ENCODE measurements around the gene PPM1F.
"Not testable (repeated sequence)": the region's sequence is repeated elsewhere in the genome, so short reads cannot be mapped to it uniquely, and the experiment has no call there.

Gene PPM1F

GRCh38 chr22:21959274-21960074 lies 6.8 kb upstream of the PPM1F start:
- no peak for FAIRE-seq

DNA sequence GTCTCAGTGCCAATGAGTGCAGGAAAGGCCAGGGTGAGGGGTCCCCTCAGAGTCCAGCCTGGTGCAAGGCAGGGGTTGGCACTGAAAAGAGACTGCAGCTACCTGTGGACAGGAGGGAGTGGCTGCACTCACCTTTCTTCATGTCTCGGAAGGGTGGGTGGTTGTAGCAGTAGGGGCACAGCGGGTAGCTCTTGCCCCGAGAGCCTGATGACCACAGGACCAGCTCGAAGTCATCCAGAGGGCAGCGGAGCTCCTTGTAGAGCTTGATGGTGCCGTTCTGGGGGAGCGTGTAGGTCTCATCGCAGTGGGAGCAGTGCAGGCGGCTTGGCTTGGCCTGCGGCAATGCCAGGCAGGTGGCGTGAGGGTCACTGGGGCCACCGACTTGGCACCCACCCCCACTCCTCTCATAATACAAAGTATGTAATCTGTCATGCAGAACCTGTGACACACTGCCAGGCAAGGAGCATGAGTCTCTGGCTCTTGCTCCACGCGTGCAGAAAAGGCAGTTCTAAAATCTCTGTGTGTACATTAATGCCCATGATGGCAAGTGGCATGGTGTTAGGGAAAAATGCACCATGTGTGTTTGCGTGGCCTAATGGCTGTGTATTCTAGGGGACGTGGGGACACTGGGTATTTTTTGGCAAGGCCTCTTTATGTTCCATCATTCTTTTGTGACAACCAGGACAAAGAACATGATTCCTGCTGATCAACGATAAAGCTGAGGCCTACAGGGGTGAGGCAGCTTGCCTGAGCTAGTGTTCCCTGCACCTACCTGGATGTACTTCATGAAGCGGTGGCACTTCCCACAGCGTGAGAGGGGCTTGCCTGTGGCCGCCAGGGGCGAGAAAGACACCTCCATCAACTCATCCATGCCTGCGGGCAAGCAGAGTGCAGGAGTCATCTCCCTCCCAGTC lies 6.0 kb upstream of the PPM1F start:
- no peak for FAIRE-seq

GRCh38 chr22:21951931-21952465 lies 650 bp downstream of the PPM1F start:
- FAIRE-seq = no peak

DNA sequence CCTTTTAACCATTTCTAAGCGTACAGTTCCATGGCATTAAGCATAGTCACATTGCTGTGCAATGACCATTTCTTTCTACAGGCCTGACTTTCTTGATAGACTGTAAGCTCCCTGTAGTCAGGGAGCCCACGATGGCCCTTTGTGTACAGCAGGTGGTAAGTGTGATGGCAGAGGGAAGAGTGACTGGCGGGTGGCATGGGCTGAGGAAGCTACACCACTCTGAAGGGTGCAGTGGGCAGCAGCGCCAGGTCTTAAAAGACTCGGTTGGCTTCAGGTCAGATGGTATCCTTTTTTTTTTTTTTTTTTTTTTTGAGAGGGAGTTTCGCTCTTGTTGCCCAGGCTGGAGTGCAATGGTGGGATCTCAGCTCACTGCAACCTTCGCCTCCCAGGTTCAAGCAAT lies 1.6 kb downstream of the PPM1F start:
- FAIRE-seq = no peak

GRCh38 chr22:21949948-21950347 lies 2.7 kb downstream of the PPM1F start:
- FAIRE-seq = no peak

DNA sequence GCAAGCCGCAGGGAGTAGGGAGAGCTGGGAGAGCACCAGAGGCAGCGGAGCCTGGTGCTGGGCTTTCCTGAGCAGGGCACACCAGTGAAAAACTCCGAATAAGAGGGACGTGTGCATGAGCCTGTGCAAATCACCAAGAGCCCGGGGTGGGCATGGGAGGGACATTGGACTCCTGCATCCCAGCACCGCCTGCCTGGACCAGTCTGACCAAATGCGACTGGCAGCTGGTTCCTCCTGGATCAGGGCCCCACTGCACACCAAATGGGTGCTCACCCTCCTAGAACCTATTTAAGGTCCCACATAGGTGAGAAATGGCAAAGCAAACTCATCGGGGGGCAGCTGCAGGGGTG lies 3.1 kb downstream of the PPM1F start:
- FAIRE-seq = no peak

DNA sequence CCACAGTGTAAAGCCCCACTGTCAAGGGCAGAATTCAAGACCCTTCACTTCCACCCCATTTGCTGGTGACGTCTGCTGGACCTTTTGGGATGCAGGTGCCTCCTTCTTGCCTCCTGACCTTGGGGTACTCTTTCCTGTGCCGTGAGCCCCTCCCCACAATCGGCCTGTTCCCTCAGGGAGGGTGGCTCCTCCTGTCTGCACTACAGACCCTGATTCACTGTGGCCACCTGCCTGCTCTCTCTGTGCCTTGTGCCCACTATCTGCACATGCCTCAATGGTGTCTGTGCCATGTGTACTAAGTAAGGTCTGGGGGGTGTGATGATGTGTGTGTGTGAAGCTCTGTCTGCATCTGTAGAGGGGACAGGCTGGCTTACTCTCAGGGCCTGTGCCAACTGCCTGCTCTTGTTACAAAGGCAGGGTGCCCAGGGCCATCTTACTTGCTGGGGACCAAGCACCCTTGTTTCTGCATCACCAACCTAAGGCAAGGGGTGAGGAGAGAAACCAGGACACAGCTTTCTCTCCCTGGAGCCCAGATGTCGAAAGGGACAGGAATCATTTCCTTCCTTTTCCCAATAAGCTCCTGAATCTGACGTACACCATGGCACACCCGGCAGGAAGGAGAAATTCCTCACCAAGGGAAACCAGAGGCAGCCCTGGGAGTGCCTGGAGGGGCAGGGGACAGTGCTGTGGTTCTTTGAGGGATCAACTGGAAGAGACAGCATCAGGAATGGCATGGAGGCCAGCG lies 3.7 kb downstream of the PPM1F start:
- FAIRE-seq = no peak

DNA sequence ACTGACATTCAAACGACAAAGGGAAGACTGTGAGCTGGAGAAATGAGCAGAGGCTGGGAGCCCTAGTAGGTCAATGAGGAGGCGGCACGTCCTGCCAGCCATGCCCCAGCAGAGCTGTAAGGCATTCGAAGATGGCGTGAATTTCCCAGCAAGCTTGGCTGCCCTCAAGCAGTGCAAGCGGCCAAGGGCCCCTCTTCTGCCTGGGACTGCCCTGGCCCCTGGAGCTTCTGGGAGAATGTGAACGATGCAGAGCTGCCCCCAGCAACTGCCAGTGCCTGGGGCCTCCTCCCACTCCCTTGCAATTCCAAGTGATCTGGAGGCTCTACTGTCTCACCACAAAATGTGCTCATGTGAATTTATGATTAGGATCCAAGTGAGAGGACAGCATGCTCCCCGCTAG lies 4.3 kb downstream of the PPM1F start:
- no peak for FAIRE-seq

DNA sequence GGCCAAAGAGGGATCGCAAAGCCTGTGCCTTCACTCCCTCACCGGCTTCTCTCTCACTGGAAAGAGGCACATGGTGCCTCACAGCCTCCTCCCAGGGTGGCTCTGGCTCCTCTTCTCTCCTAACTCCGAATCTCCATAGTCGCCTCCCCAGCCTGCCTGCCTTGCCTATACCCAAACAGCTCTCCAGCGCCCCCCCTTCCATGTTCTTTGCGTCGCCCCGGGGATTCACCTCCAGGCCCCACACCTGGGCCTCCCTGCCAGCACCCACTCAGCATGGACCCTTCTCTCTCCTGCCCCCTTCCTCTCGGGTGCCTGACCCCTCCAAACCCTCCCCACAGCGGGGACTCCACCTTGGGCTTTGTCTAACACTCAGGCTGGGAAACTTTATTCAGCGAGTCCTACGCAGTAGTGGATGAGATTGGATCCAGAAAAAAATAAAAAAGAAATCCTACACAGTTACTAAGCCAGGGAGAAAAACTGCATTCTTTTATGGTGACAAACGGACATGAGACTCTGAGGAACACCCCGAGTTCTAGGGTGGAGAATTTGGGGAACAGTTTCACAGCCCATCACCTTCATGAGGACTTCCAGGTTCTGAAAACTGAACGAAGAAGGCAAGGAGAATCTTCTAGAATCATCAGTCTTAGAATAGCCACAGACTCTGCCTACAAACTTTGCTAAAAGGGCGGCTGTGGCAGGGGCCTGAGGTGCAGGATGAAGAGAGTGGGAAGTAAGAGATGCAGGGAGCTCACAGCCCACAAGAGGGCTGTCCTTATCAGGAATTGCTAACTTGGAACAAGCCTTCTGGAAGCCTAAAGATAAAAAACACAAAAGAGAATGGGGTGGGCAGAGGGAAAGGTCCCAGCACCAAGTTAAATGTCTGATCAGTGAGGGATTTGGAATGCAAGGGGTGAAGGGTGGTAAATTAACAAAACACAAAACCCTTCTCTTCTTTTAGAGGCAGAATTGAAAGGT lies 5.3 kb downstream of the PPM1F start:
- no peak for FAIRE-seq

- FAIRE-seq = no peak
Measured at GRCh38 chr22:21946262-21946925, 6.3 kb downstream of the PPM1F start.

DNA sequence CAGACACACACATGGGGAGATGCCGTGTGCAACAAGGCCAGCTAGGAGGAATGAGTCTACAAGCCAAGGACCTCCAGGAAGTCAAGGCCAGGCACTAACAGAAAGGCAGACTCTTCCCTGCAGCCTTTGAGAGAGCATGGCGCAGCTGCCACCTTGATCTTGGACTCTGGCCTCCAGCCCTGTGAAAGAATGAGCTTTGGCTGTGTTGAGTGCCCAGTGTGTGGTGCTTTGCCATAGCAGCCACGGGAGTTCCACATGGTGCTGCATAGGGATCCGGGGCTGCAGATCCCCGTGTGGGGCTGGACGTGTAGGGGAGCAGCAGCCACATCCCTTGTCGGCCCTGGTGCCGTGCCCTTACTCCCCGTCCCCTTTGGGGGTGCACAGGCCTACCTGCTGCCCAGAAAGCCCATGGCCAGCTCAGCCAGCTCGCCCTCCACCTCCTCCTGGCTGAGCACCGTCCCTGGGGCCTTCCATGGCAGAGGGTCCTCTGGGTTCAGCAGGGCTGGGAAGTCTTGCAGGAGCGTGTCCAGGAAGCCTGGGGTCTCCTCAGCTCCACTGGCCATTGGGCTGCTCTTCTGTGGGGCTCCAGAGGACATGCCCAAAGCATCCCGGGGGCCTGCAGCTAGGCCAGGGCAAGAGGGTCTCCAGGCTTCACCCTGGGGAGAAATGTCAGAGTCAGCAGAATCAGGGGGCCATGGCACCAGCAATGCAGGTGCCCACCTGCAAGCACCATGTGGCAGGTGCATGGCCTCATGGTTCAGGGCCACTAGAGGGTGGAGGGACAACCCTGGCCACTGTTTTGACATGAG lies 7.0 kb downstream of the PPM1F start:
- FAIRE-seq = no peak

DNA sequence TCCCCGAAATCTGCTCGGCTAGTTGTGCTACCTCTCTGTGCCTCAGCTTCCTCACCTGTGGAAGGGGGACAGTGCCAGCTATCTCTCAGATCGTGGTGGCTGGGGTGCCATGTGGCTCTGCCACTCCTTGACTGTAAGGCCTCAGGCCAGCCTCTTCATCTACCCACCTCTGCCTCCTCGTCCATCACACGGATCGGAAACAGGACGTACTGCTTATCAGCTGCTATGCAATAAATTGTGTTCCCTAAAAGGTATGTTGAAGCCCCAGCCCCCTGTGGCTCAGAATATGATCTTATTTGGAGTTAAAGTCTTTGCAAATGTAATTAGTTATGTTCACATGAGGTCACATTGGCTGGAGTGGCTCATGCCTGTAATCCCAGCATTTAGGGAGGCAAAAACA lies 7.8 kb downstream of the PPM1F start:
- no peak for FAIRE-seq

GRCh38 chr22:21943571-21944448 lies 8.8 kb downstream of the PPM1F start:
- FAIRE-seq = no peak

DNA sequence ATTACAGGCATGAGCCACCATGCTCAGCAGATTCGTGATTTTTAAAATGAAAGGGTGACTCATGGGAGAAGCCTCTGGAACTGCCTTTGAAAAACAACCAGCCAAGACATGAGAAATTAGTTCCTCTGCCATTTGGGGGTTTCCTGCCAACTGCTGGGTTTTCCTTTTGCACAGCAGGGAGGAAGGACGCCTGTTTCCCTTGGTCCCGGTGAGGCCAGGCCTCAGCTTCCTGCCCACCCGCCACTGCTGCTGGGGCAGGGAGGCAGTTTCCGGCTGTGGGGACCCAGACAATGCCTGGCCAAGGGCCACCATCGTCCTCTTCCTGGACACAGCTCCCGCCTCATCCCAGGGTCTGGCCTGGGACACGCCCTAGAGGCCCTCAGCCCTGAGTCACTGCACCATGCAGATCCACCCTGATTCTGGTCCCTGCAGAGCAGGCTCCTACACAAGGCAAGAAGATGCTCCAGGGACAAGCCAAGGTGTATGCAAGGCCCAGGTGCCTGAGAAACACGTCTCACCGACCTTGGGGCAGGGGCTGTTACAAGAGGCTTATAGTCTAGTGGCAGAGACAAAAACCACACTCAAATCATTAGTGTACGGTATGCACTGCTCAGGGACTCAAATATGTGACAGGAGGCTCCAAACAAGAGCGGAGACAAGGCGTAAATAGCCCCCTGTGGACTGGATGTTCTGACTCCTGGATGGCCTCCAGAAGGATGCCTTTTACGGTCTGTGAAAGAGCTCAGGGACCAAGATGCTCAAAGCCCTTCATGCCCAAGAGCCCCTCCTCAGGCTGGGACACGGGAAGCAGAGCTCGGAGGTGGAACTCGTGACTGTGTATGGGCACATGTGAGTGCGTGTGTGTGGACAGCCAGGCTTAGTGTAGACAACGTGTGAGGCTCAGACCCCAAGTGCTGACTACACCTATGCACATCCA lies 10.0 kb downstream of the PPM1F start:
- FAIRE-seq = no peak

DNA sequence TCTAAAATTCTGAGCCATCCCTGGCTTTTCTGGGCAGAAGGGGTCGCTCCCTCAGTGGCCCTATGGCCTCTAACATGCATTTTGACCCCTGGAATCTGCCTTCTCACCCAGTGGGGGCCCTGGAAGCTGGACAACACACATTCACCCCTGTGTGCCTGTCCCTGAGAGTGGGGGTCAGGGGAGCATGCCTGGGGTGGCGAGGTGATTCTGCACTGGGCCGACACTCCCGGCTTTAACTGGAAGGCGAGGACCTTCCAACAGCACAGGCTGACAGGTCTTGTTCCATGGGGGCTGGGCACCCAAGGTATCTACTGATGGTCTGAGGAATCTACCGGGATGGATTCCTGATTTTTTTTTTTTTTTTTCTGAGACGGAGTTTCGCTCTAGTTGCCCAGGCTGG lies 10.7 kb downstream of the PPM1F start:
- FAIRE-seq = no peak

DNA sequence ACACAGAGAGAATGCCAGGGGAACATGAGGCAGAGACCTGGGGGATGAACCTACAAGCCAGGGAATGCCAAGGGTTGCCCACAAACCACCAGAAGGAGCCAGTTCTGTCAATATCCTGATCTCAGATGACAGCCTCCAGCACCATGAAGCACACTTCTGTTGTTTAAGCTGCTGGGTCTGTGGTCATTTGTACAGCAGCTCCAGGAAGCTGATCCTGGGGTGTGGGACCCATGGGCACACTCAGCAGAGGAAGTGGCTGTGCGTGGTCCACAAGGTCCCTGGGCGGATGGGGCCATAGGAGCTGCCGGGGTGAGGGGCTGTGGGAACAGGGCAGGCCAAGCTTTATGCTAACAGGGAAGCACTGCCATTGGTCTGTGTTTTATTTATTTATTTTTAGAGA lies 12.1 kb downstream of the PPM1F start:
- FAIRE-seq = no peak

DNA sequence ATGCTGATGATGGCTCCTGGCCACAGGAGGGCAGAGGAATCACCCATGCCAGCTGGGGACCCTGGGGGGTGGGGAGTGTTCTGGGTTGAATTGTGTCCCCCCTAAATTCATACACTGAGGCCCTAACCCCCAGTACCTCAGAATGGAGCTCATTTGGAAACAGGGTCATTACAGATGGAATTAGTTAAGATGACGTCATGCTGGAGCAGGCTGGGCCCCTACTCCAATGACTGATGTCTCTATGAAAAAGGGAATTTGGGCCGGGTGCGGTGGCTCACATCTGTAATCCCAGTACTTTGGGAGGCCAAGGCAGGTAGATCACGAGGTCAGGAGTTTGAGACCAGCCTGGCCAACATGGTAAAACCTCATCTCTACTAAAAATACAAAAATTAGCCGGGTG lies 12.7 kb downstream of the PPM1F start:
- FAIRE-seq = not testable (repeated sequence)

DNA sequence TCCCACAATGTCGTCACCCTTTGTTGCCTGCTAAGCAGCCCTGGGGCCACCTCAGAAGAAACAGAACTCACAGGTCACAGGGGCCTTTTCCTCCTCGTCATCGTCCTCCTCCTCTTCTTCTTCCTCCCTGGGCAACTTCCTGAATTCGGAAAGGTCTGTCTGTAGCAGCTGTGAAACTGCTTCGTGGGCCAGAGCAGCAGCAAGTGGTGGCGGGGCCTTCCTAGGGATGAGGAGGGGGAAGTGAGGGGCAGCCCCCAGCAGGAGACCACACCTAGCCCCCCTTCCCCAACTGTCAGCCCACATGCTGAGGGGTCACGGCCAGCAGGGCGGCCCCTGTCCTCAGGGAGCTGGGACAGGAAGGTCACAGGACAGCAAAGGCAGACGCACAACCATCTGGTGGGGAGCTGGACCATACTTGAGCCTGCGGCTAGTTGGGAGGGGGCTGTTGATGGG lies 13.2 kb downstream of the PPM1F start:
- no peak for FAIRE-seq

Measured in endometrium (tissue), 2 donors.